CD4-positive, alpha-beta T cell treated with Interferon alpha-2 for 1 hour (primary cell): ENCODE measurements around the gene FCGR2B.
A peak's percentile ranks its signal among the peaks of the same experiment; 100 is the strongest.
"Not testable (repeated sequence)": the region's sequence is repeated elsewhere in the genome, so short reads cannot be mapped to it uniquely, and the experiment has no call there.

Source experiments
- DNase-seq, 2 donors: peaks; one replicate each; pipeline ENCODE4 v3.0.0-alpha.2; 2020 to 2022

Gene FCGR2B

GRCh38 chr1:161647507-161648360, 15.2 kb upstream of the FCGR2B start:
- DNase-seq: peak in 1 of 2 donors; percentile 56

- not testable (repeated sequence) for DNase-seq
These were observed 9.4 kb upstream of the FCGR2B start for GRCh38 chr1:161653541-161653940.

GRCh38 chr1:161653971-161654370, 9.0 kb upstream of the FCGR2B start:
- not testable (repeated sequence) for DNase-seq

GRCh38 chr1:161658524-161658923, 4.4 kb upstream of the FCGR2B start:
- not testable (repeated sequence) for DNase-seq

GRCh38 chr1:161661660-161662311, 1.2 kb upstream of the FCGR2B start:
- not testable (repeated sequence) for DNase-seq

- not testable (repeated sequence) for DNase-seq
These were observed 626 bp downstream of the FCGR2B start for GRCh38 chr1:161663569-161663968.

- DNase-seq: not testable (repeated sequence)
These were observed 1.7 kb downstream of the FCGR2B start for GRCh38 chr1:161664689-161665088.

GRCh38 chr1:161671045-161672020, 8.4 kb downstream of the FCGR2B start:
- not testable (repeated sequence) for DNase-seq

GRCh38 chr1:161673437-161673836, 10.5 kb downstream of the FCGR2B start:
- DNase-seq: not testable (repeated sequence)

GRCh38 chr1:161674447-161674846, 11.5 kb downstream of the FCGR2B start:
- DNase-seq: not testable (repeated sequence)

GRCh38 chr1:161674908-161675307, 12.0 kb downstream of the FCGR2B start:
- not testable (repeated sequence) for DNase-seq

GRCh38 chr1:161676441-161676840, 13.5 kb downstream of the FCGR2B start:
- no peak for DNase-seq

GRCh38 chr1:161676958-161677689, 14.2 kb downstream of the FCGR2B start:
- DNase-seq: no peak

GRCh38 chr1:161678500-161678899, 15.6 kb downstream of the FCGR2B start:
- no peak for DNase-seq

- no peak for DNase-seq
These were observed 18.9 kb downstream of the FCGR2B start for GRCh38 chr1:161681879-161682278.

GRCh38 chr1:161688946-161689345, 26.0 kb downstream of the FCGR2B start:
- no peak for DNase-seq

- DNase-seq: no peak
These were observed 28.9 kb downstream of the FCGR2B start for GRCh38 chr1:161691846-161692245.

GRCh38 chr1:161693020-161693712, 30.2 kb downstream of the FCGR2B start:
- DNase-seq: not testable (repeated sequence)

- not testable (repeated sequence) for DNase-seq
These were observed 35.4 kb downstream of the FCGR2B start for GRCh38 chr1:161698302-161698701.

GRCh38 chr1:161702250-161702649, 39.3 kb downstream of the FCGR2B start:
- no peak for DNase-seq

GRCh38 chr1:161705537-161705936, 42.6 kb downstream of the FCGR2B start:
- DNase-seq: peak in 1 of 2 donors; percentile 43
